COLO829 (cell line): ENCODE data around the gene RET.
"Not testable (repeated sequence)": the region's sequence is repeated elsewhere in the genome, so short reads cannot be mapped to it uniquely, and the experiment has no call there.

Source experiments
- DNase-seq: peaks from one replicate; pipeline ENCODE4 v3.0.0; 2012; ENCODE audit warnings: low spot score

RET gene

GRCh38 chr10:43136432-43136831, 59.6 kb downstream of the RET start:
- no peak for DNase-seq

DNA sequence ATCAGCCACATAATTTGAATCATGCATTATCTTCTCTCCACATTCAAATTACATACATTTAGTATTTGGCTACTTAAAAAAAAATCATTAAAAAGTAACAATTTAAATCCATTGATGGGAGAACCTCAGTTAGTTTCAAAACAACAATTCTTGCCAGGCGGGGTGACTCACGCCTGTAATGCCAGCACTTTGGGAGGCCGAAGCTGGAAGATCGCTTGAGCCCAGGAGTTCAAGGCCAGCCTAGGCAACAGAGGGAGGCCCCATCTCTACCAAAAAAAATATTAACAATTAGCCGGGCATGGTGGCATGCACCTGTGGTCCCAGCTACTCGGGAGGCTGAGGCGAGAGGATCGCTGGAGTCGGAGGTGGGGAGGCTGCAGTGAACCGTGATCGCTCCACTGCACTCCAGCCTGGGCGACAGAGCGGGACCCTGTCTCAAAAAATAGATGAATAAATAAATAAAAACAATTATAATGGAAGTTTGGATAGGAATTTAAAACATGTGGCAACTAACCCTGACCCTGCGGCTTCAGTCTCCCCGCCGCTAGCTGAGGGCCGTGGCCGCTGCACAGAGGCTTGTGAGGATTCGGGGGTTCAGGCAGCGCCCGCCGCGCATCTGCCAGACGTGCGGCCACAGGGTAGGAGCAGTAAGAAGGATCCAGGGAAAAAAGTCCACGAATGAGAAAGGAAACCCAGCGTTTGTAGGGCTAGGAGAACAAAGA, 60.3 kb downstream of the RET start:
- DNase-seq: no peak

DNA sequence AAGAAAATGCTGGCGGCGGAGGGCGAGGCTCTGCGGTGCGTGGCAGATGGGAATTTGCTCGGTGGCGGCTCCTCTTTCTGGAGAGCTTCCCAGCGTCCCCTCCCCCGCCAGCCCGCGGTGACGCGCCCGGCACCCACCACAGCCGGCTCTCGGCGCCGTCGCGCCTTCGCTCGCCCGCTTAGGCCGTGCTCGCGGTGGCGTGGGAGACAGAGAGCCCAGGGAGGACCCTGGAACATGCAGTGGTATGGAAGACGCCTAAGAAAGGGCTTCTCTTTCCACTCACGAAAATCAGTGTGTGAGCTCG, 60.8 kb downstream of the RET start:
- no peak for DNase-seq

- peak; percentile 37 for DNase-seq
These were observed 61.3 kb downstream of the RET start, which contains the start of gene CSGALNACT2 for GRCh38 chr10:43138021-43138756. Gene CSGALNACT2, plus strand, starts transcription at chr10:43138445. Its CDS starts 16,705 bp downstream, at chr10:43155150.

DNA sequence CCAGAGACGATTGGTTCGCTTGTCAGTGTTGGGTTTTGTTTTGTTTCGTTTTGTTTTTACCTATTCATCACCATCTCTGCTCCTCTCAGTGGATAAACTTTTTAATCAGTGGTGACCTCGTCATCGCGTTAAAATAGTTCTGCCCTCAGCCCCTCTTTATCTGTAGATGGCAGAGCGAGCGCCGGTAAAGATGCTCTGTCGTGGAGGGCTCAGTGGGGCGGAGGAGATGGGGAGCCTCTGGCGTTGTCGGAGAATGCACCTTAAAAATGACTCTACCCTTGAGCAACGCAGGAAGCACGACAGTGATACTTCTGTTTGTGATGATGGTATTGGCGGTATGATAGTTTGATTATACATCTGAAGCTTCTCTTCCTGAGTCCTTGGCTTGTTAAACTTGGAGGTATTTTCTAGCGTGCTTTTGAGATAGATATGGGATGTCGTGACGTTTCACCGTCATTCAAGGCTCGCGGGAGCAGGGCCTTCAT, 61.9 kb downstream of the RET start:
- DNase-seq: no peak

- DNase-seq: no peak
These were observed 64.6 kb downstream of the RET start for GRCh38 chr10:43141421-43141820.

- DNase-seq: no peak
These were observed 68.4 kb downstream of the RET start for GRCh38 chr10:43145311-43145710.

DNA sequence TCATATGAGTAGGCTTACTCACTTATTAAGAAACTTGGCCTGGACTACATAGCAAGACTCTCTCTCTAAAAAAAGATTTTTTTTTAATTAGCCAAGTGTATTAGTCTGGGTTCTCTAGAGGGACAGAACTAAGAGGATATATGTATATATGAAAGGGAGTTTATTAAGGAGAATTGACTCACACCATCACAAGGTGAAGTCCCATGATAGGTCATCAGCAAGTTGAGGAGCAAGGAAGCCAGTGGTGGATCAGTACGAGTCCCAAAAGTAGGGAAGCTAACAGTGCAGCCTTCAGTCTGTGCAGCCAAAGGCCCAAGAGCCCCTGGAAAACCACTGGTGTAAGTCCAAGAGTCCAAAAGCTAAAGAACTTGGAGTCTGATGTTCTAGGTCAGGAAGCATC, 69.1 kb downstream of the RET start:
- DNase-seq: not testable (repeated sequence)

DNA sequence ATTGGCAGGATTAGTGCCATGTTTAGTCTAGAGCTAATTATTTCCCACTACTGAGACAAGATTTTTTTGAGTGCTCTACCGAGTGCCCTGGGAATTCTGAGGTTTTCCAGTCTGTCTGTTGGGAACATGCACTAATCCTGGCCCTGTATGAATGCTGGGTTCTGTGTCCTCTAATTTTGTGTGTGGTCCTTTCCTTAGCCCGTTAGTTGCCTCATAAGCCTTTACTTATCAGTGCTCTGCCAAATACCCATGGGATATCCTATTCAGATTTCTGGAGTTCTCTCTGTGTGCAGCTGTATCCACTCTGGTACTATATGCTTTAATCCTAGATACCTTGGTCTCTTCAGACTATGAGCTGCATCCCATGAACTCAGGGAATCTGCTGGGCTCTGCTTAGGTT, 74.5 kb downstream of the RET start:
- no peak for DNase-seq

DNA sequence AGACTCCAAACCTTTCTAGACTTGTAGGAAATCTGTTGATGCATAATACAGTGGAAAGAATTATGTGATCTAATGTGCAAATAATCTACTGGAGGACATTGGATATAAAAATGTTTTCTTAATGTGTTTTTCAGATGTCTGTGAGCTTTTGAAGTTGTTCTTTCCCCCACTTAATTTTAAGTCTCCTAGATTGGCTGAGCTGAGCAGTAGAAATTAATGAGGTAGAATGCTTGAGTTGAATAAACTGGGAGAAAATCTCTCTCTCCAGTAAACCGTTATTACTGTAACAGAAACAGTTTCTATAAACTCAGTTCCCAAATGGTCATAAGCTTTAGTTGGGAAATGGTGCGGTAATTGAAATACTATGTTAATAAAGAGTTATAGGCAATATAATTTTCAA, 77.0 kb downstream of the RET start:
- DNase-seq: no peak

DNA sequence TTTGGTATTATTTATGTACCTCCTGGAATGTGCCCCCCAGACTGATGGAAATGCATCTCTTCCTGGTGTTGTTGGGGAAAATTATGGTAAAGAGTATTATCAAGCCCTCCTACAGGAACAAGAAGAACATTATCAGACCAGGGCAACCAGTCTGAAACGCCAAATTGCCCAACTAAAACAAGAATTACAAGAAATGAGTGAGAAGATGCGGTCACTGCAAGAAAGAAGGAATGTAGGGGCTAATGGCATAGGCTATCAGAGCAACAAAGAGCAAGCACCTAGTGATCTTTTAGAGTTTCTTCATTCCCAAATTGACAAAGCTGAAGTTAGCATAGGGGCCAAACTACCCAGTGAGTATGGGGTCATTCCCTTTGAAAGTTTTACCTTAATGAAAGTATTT, 78.4 kb downstream of the RET start:
- DNase-seq: no peak

DNA sequence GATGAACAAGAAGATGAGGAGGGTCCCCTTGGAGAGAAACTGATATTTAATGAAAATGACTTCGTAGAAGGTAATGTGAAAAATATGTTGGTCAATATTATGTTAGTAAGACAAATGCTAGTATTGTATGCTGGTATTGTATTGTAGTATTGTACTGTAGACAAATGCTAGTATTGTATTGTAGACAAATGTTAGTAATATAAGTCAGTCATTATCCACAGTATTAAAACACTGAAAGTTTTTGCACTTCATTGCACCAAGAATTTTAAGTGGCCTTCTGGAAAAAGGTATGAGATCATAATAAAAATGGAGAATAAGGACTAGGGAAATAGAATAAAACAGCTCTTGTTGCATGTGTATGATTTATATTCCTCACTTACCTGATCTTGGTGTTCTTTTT, 78.9 kb downstream of the RET start:
- DNase-seq: no peak

DNA sequence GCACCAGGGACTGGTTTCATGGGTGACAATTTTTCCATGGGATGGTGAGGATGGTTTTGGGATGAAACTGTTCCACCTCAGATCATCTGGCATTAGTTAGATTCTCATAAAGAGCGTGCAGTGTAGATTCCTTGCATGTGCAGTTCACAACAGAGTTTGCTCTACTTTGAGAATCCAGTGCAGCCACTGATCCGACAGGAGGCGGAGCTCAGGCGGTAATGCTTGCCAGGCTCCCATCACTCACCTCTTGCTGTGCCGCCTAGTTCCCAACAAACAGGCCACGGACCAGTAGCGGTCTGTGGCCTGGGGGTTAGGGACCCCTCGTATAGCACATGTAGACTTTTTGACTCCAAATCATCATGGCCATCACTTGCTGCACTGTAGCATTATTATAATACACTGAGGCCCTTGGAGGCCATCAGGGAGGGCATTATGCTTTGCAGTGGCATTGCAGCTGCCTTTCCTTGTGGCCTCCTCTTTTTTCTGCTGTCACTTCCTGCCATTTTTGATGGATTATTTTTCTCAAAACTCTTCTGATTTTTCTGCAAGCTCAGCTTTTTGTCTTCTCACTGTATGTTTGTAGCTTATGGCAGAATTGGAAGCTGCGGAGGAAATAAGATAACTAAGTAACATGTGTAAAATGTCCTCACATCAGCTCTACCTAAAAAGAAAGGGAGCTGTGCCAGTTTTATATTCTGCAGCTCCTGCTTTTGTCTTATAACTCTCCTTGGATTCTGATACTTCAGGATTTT, 79.9 kb downstream of the RET start:
- no peak for DNase-seq

- no peak for DNase-seq
These were observed 81.8 kb downstream of the RET start for GRCh38 chr10:43158636-43159035.

- DNase-seq: no peak
These were observed 83.4 kb downstream of the RET start for GRCh38 chr10:43160046-43160920.

GRCh38 chr10:43160921-43161255, 84.0 kb downstream of the RET start:
- DNase-seq: no peak

DNA sequence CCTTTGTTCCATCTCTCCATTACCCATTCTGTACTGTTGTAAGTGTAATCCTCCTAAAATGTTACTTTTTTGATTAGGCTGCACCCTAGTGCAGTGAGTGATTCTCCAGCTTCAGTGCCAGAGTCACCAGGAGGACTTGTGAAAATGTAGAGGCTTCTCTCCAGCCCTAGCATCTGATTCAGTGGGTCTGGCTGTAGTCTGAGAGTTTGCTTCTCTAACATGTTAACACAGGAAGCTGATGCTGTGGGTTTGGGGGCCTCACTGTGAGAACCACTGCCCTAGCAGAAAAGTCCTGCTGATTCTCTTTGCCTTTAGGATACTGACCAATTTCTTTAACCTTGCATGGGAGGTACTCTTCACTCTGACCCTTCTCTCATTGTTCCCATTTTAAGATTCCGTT, 85.7 kb downstream of the RET start:
- DNase-seq: no peak

DNA sequence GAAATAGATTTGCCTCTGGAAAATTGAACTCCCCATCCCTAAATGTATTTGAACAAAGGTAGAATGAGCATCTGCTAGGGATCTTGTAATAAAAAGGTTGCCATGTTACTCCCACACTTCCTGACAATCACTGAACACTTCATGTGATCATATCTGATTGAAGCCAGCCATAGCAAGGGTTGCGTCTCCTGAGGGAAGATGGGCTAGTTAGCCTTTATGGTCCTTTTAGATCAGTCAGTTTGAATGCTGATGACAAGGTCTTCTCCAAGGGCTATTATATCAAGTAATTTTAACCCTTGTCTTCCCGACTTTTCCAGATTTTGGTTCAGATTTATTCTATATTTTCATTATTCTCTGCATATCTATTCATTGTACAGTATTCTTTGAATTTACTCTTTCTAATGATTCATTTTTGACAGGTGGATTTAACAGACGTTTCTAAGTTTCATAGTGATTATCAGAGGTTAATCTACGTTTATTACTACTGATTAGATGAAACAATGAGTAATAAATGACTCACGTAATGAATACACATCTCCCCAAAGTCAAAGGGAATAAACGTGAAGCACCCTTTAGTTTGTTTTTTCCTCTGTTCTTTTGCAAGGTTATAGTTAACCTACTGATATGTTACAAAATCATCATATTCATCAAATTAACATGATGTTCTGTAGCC, 89.5 kb downstream of the RET start:
- DNase-seq: no peak

DNA sequence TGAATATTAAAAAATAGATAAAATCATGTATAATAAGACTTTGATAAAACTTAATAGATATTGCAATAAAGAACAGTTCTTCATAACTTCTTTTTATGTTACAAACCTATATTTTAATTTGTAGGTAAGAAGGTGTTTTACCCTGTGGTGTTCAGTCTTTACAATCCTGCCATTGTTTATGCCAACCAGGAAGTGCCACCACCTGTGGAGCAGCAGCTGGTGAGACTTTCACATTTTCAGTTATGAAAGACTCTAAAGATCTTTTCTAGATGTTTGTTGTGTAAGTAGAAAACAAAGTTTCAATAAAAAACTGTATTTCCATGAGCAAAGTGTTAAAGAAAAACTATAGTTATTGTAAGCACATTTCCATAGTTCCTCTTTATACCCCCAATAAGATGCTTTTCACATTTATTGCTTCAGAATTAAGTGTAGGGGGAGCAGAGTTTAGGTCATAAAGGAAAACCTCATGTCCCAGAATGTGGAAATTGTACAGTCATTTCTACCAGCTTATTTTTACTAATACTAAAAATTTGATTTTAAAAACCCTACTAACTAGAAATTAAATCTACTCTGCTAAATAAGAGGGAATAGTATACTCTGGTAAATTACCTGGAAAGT, 90.1 kb downstream of the RET start:
- no peak for DNase-seq

DNA sequence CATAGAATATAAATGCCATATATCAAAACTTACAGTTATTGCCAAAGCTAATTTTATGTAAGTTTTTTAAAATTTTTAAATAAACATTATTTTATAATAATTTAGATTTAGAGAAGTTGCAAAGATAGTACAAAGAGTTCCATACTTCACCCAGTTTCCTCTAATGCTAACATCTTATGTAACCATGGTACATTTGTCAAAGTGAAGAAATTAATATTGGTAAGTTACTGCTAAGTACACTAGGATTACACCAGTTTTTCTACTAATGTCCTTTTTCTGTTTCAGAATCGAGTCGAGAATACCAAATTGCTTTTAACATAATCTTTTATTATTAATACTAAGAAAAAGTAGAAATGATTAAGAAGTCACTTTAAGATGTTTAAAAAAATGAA, 90.6 kb downstream of the RET start:
- no peak for DNase-seq

DNA sequence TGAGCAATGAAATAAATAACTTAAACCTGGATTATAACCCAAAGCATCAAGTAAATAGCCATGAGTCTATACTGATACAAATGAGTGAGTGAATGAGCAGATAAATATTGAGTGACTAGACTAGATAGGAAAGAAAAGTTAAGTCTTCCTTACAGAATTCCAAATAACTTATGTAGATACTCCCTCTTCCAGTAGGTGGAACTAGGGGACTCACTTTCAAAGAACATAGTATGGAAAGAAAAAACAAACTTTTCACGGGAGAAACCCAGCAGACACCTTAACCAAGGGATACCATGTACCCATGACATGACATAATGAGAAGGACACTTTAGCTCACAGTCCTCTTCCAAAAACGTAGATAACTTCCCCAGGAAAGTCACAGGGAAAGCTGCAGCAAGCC, 93.6 kb downstream of the RET start:
- no peak for DNase-seq
